ENCODE results near the gene PTEN.

DNA sequence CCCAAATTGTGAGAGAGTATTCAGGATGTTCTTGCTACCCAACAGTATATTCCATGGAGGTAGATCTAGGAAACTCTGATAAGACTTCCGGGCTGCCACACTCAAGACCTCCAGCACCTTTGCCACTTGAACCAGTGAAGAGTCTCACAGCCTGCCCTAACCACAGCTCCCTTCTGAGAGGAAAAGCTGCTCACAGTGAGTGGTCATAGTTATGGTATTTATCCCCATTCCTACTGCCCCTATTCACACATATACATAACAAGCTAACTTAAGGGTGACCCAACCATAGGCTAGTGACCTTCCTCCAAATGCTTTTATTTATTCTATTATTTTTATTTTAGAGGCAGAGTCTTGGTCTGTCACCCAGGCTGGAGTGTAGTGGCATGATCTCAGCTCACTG is 156.3 kb downstream of the PTEN start:
- TF ChIP-seq, protein P1, sequence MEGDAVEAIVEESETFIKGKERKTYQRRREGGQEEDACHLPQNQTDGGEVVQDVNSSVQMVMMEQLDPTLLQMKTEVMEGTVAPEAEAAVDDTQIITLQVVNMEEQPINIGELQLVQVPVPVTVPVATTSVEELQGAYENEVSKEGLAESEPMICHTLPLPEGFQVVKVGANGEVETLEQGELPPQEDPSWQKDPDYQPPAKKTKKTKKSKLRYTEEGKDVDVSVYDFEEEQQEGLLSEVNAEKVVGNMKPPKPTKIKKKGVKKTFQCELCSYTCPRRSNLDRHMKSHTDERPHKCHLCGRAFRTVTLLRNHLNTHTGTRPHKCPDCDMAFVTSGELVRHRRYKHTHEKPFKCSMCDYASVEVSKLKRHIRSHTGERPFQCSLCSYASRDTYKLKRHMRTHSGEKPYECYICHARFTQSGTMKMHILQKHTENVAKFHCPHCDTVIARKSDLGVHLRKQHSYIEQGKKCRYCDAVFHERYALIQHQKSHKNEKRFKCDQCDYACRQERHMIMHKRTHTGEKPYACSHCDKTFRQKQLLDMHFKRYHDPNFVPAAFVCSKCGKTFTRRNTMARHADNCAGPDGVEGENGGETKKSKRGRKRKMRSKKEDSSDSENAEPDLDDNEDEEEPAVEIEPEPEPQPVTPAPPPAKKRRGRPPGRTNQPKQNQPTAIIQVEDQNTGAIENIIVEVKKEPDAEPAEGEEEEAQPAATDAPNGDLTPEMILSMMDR (IDR thresholded peaks at IDR 0.05; ENCODE audit: insufficient read depth, low read length, poor library complexity, severe bottlenecking), result no peak
- no peak for TF ChIP-seq EZH2phosphoT487 (conservative IDR thresholded peaks at IDR 0.05; ENCODE audit: low read length)

Measured in SU-DHL-6 (cell line).